GM23338 (cell line): Measurements from ENCODE around the gene MSH3. TPM values are rescaled to one million over a fixed set of nuclear protein-coding genes. Genes with fewer than 3 reads are reported as not detected.

Source experiments
- ATAC-seq: fragments of 200-7000 bp; cut with Tn5 transposase; 3 replicates; pipeline ENCODE4 v1.9.1; 2020
- DNase-seq: peaks from one replicate; pipeline ENCODE4 v3.0.0-alpha.2; 2015; ENCODE audit warnings: low spot score
- H2AFZ ChIP-seq: fragments of 200-600 bp; sonication (generic); 2 replicates; pipeline ENCODE4 v1.8.0; 2016; ENCODE audit warnings: antibody characterized with exemption, mild to moderate bottlenecking, moderate library complexity
- H3F3A ChIP-seq: fragments of 200-600 bp; sonication (generic); replicated peaks from 2 replicates; pipeline ENCODE4 v1.8.0; 2017; ENCODE audit warnings: antibody characterized with exemption, mixed run types, low read depth
- H3K27ac ChIP-seq: fragments of 200-600 bp; sonication (generic); 2 replicates; pipeline ENCODE4 v1.6.1; 2016; ENCODE audit warnings: low read depth
- H3K27me3 ChIP-seq: fragments of 200-600 bp; sonication (generic); 2 replicates; pipeline ENCODE4 v1.8.0; 2016; ENCODE audit warnings: mild to moderate bottlenecking, mixed run types, moderate library complexity; ENCODE audit not compliant: insufficient read depth
- H3K36me3 ChIP-seq: fragments of 200-600 bp; sonication (generic); 2 replicates; pipeline ENCODE4 v1.8.0; 2016; ENCODE audit warnings: mild to moderate bottlenecking; ENCODE audit not compliant: insufficient read depth
- H3K4me1 ChIP-seq: fragments of 200-600 bp; sonication (generic); 2 replicates; pipeline ENCODE4 v1.8.0; 2016; ENCODE audit warnings: mild to moderate bottlenecking, moderate library complexity; ENCODE audit not compliant: insufficient read depth
- H3K4me2 ChIP-seq: fragments of 200-600 bp; sonication (generic); 2 replicates; pipeline ENCODE4 v1.7.1; 2017; ENCODE audit warnings: mixed run types
- H3K4me3 ChIP-seq: fragments of 200-600 bp; sonication (generic); 2 replicates; pipeline ENCODE4 v1.6.1; 2016; ENCODE audit warnings: mixed run types
- H3K79me2 ChIP-seq: fragments of 200-600 bp; sonication (generic); replicated peaks from 2 replicates; pipeline ENCODE4 v1.8.0; 2017; ENCODE audit warnings: mild to moderate bottlenecking; ENCODE audit not compliant: insufficient read depth
- H3K9me2 ChIP-seq: fragments of 200-600 bp; sonication (generic); 2 replicates; pipeline ENCODE4 v1.8.0; 2017; ENCODE audit not compliant: insufficient read depth
- H4K20me1 ChIP-seq: fragments of 200-600 bp; sonication (generic); replicated peaks from 2 replicates; pipeline ENCODE4 v1.8.0; 2017; ENCODE audit warnings: mild to moderate bottlenecking; ENCODE audit not compliant: insufficient read depth
- H3K27ac Mint-ChIP-seq: 2 replicates; pipeline ENCODE4 v1.8.0; 2020; ENCODE audit warnings: inconsistent platforms, mild to moderate bottlenecking, moderate library complexity, mixed read lengths
- H3K27me3 Mint-ChIP-seq: 3 replicates; pipeline ENCODE4 v1.8.0; 2022; ENCODE audit warnings: low read depth, mild to moderate bottlenecking, moderate library complexity, mixed read lengths, inconsistent platforms; ENCODE audit not compliant: insufficient read depth, poor library complexity
- H3K36me3 Mint-ChIP-seq: 3 replicates; pipeline ENCODE4 v1.8.0; 2021; ENCODE audit warnings: low read depth, mild to moderate bottlenecking, inconsistent platforms, moderate library complexity, mixed read lengths
- H3K4me1 Mint-ChIP-seq: 3 replicates; pipeline ENCODE4 v1.8.0; 2020; ENCODE audit warnings: mild to moderate bottlenecking, inconsistent platforms, mixed read lengths
- H3K4me3 Mint-ChIP-seq: 3 replicates; pipeline ENCODE4 v1.8.0; 2021; ENCODE audit warnings: moderate library complexity, mild to moderate bottlenecking, inconsistent platforms, mixed read lengths
- H3K9me3 Mint-ChIP-seq: 3 replicates; pipeline ENCODE4 v1.8.0; 2020; ENCODE audit warnings: moderate library complexity, mild to moderate bottlenecking, inconsistent platforms, mixed read lengths
- CREB1 ChIP-seq: fragments of 250-450 bp; sonication (Bioruptor Pico); IDR thresholded peaks from 2 replicates; pipeline ENCODE4 v1.5.0; 2020; ENCODE audit warnings: low read depth, mild to moderate bottlenecking, moderate library complexity
- CTCF ChIP-seq, 2 experiments: fragments of 200-600 bp in 1 of 2; sonication (generic) in 1 of 2; conservative IDR thresholded peaks; 2 replicates each; pipeline versions ENCODE4 v1.5.1 to v1.6.1; 2016 to 2017; ENCODE audit warnings: antibody characterized with exemption in 2 of 2, low read depth in 2 of 2, mild to moderate bottlenecking in 2 of 2, moderate library complexity in 1 of 2
- EZH2 ChIP-seq: fragments of 200-600 bp; sonication (generic); IDR thresholded peaks from one replicate; pipeline ENCODE4 v1.8.0; 2017; ENCODE audit warnings: antibody characterized with exemption, mild to moderate bottlenecking, low read depth; ENCODE audit not compliant: unreplicated experiment
- EZH2phosphoT487 ChIP-seq: fragments of 200-600 bp; sonication (generic); IDR thresholded peaks from one replicate; pipeline ENCODE4 v1.8.1; 2018; ENCODE audit warnings: antibody characterized with exemption; ENCODE audit not compliant: unreplicated experiment
- JUNB ChIP-seq: IDR thresholded peaks from one replicate; pipeline ENCODE4 v1.6.1; 2016; ENCODE audit warnings: antibody characterized with exemption; ENCODE audit not compliant: unreplicated experiment
- NANOG ChIP-seq: IDR thresholded peaks from 2 replicates; pipeline ENCODE4 v1.6.1; 2016; ENCODE audit warnings: antibody characterized with exemption, borderline replicate concordance
- POLR2AphosphoS5 ChIP-seq: IDR thresholded peaks from 2 replicates; pipeline ENCODE4 v1.6.1; 2016; ENCODE audit warnings: antibody characterized with exemption, low read depth
- REST ChIP-seq: IDR thresholded peaks from one replicate; pipeline ENCODE4 v1.6.1; 2018; ENCODE audit warnings: antibody characterized with exemption; ENCODE audit not compliant: unreplicated experiment
- STAT1 ChIP-seq: IDR thresholded peaks from one replicate; pipeline ENCODE4 v1.6.1; 2016; ENCODE audit warnings: antibody characterized with exemption; ENCODE audit not compliant: unreplicated experiment
- ZNF114 ChIP-seq: fragments of 250-450 bp; sonication (Bioruptor Pico); IDR thresholded peaks from 2 replicates; pipeline ENCODE4 v1.5.0; 2020; ENCODE audit warnings: mild to moderate bottlenecking, moderate library complexity
- ZNF331 ChIP-seq: fragments of 250-450 bp; sonication (Bioruptor Pico); IDR thresholded peaks from 2 replicates; pipeline ENCODE4 v1.5.0; 2020; ENCODE audit warnings: low read depth, mild to moderate bottlenecking, moderate library complexity
- polyA plus RNA-seq: library from polyadenylated mRNA; unstranded; fragments of >200 nt; fragmentation: Nextera tagmentation; extraction: Ambion mirVana; gene quantifications from 2 replicates; pipeline ENCODE4 v1.2.1, GENCODE V29; 2016
- total RNA-seq: library from RNA; depleted of rRNA; stranded (reverse); fragments of >200 nt; shearing (Covaris generic); gene quantifications from 2 replicates; pipeline ENCODE4 v1.2.3, GENCODE V29; 2014
- TF ChIP-seq, protein P1 (sequence below): IDR thresholded peaks from 2 replicates; pipeline ENCODE4 v1.6.1; 2016; ENCODE audit warnings: antibody characterized with exemption

Gene MSH3
- total and polyA plus RNA-seq, 2 experiments from 2014 or later, result 13.3 to 16.6 TPM

DNA sequence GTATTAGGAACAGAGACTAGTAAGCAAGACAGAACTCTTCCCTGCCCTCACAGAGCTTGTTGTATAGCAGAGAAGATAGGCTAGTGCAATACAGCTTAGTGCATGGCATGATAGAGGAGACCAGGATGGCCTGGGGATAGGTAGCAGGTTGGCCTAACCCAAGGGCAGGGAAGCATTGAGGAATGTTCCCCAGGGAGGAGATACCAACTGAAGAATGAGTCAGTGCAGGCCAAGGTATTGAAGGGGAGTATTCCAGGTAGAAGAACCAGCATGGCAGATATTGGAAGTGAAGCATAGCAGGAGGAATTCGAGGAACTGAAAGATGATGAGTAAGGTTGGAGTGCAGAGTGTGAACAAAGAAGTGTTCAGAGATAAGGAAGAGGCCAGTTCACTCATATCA is 138.9 kb downstream of the MSH3 start (continued):
- TF ChIP-seq REST (no peak), STAT1 (no peak), POLR2AphosphoS5 (no peak), ZNF331 (CRISPR knock-in tag) (no peak), NANOG (no peak), ZNF114 (CRISPR knock-in tag) (no peak), EZH2 (no peak), CTCF (conservative IDR thresholded peaks at IDR 0.05; ENCODE audit: low read depth in 2 of 2) (no peak)

DNA sequence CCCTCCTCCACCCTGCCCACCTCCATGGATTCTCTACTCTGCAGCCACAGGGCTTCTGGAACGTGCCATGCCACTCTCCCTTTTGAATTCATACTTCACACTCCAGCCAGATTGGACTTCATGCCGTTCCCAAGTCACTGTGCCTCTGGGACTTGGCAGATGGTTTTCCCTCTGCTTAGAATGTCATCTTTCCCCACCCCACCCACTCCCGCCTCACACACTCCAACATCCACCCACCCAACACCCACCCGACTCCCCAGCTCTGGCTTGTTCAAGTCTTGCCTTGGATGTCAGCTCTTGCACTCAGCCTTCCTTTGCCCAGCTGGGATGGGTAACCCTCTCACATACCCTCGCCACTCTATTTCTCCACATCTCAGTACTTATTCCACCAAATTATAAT is 142.4 kb downstream of the MSH3 start:
- Histone ChIP-seq H3K27ac (no peak overlapping the region), H3K36me3 (no peaks in the 10 kb centered on the region), H3K4me3 (no peak overlapping the region), H3K9me2 (no peaks in the 10 kb centered on the region; the same call in 1 of the 2 replicates), H3K27me3 (no peaks in the 10 kb centered on the region), H3K4me1 (peaks cover 8% of the 10 kb centered on the region; the same call in 1 of the 2 replicates), H3K4me2 (no peak overlapping the region), H4K20me1 (no peaks in the 10 kb centered on the region; the same call in 1 of the 2 replicates), H3F3A (no peaks in the 10 kb centered on the region), H2AFZ (no peak overlapping the region), H3K79me2 (no peaks in the 10 kb centered on the region)
- peaks cover 9% of the 10 kb centered on the region; the same call in 2 of the 3 replicates for H3K36me3 Mint-ChIP-seq
- no peak overlapping the region for H3K27ac Mint-ChIP-seq
- H3K4me1 Mint-ChIP-seq, result peaks cover 6% of the 10 kb centered on the region; the same call in 2 of the 3 replicates
- no peaks in the 10 kb centered on the region for H3K9me3 Mint-ChIP-seq
- ATAC-seq (no peak), DNase-seq (no peak)
- H3K27me3 Mint-ChIP-seq, result no peaks in the 10 kb centered on the region
- H3K4me3 Mint-ChIP-seq, result no peak overlapping the region
- TF ChIP-seq ZNF114 (CRISPR knock-in tag), result no peak
- no peak for TF ChIP-seq JUNB
- TF ChIP-seq CTCF (conservative IDR thresholded peaks at IDR 0.05; ENCODE audit: low read depth in 2 of 2), result no peak
- no peak for TF ChIP-seq POLR2AphosphoS5
- no peak for TF ChIP-seq EZH2phosphoT487
- TF ChIP-seq NANOG, result no peak
- TF ChIP-seq, protein P1, sequence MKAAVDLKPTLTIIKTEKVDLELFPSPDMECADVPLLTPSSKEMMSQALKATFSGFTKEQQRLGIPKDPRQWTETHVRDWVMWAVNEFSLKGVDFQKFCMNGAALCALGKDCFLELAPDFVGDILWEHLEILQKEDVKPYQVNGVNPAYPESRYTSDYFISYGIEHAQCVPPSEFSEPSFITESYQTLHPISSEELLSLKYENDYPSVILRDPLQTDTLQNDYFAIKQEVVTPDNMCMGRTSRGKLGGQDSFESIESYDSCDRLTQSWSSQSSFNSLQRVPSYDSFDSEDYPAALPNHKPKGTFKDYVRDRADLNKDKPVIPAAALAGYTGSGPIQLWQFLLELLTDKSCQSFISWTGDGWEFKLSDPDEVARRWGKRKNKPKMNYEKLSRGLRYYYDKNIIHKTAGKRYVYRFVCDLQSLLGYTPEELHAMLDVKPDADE, result no peak
- TF ChIP-seq REST, result no peak
- TF ChIP-seq CREB1, result no peak
- TF ChIP-seq EZH2, result no peak
- TF ChIP-seq STAT1, result no peak
